HG03354 (cell line): ENCODE data around the gene BHLHE23.

ENCODE experiments used
- ATAC-seq: cut with Tn5 transposase; IDR thresholded peaks from one replicate; pipeline ENCODE4 v1.9.1; 2021; ENCODE audit warnings: mild to moderate bottlenecking; ENCODE audit not compliant: unreplicated experiment, poor library complexity, severe bottlenecking

BHLHE23 gene

DNA sequence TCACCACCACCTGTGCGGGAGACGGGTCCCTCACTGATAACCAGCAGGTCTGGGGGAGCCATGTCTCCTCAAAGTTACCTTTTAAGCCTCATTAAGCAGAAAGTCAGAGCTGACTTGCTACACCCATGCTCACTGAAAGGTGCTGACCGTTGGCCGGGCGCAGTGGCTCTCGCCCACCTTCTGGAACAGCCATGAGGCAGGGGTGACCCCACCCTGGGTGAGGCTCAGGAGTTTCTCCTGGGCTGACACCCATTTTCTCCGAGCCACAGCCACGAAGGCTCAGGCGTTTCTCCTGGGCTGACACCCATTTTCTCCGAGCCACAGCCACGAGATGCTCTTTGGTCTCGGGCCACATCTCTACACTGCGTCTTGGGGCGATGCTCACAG, 10.2 kb downstream of the BHLHE23 start:
- ATAC-seq = no peak

DNA sequence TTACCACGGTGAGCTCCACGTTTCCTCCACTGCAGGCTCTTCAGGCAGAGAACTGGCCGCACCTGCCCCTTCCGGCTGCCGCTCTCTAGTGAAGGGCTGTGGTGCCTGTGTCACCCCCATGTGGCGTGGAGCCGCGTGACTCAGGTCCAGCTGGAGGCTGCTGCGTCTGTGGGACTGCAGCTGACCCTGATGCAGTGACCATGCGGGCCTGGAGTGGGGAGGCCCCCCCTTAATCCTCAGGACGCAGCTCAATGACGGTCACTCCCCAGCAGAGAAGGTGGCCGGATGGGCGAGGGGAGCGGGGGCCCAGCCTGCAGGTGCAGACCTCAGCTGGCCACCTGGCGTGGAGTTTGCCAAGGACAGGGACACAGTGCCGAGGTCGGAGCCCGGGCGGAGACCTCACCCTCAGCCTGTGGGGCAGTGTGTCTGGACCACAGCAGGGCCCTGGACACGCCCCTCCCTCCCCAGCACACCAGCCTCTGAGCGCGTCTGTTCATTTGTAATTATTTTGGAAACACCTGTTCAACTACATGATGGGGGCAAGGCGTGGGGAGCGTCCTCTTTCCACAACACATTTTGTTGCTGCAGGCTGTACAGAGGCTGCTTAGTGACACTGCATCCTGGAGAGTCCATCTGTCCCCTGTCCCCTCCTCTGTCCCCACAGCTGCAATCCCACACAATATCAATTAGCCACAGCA, 10.7 kb downstream of the BHLHE23 start:
- no peak for ATAC-seq

DNA sequence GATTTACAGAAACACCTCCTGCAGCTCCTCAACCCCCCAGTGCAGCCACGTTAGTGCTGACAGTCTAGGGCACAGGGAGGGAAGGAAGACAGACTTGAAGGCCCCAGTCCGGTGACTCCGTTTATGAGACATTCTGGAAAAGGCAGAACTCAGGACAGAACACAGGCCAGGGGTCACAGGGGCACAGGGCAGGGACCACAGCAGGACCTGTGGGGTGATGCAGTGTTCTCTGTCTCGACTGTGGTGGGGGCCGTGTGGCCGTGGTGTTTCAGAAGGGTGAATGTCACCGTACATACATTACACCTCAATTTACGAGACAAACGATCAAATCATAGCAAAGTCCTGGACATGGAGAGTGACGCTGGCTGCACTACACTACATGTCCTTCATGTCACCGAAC, 11.3 kb downstream of the BHLHE23 start:
- ATAC-seq = no peak

DNA sequence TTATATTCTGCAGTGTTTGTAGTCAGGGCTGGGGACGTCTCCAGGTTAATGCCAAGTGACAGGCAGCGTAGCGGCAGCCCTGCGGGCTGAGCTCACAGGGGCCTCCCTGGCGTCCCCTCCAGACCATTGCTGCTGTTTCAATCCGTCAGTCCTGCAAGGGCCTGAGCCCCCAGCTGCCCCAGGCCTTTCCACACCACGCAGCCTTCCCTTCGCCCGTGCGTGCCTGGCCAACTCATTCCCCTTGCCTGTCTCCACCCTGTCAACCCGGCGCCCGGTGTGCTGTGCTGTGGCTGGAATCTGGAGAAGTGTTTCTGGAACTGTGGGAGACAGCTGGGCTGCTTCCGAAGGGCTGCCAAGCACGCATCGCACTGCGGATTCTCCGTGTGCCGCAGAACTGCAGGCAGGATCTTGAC, 11.9 kb downstream of the BHLHE23 start:
- ATAC-seq = no peak

DNA sequence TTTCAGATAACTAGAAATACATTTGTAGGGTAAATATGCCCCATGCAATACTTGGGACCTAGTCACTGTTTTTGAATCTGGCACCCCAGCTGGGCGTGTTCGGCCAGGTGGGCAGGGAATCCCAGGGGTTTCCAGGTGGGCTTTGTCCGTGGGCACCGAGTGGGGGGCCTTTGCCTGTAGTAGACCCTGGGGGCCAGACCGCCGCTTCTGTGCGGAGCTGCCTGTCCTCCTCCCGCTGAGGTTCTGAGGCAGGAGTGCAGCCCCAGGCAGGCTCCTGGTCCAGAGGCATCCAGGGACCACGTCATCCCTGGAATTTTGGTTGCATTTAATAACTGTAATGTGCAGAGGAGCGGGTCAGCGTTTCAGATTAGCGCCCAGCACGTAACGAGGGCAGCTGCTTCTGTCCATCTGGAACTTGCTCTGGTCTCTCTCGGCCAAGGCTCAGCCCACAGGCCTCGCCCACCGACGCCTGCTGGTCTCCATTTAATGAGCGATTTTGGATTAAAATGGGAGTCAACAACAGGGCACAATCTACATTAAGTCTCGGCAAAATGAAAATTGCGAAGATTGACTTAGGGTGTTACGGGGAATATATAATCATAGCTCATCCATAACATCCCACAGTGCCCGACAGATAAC, 12.8 kb downstream of the BHLHE23 start:
- no peak for ATAC-seq

DNA sequence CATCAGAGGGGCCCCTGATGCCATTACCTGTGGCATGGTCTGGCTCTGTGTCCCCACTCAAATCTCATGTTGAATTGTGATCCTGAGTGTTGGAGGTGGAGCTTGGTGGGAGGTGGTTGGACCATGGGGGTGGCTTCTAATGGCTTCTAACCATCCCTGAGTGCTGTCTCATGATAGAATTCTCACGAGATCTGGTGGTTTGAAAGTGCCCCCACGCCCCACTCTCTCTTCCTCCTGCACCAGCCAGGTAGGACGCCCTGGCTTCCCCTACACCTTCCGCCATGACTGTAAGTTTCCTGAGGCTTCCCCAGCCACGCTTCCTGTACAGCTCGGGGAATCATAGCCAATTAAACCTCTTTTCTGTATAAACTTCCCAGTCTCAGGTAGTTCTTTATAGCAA, 14.9 kb downstream of the BHLHE23 start:
- no peak for ATAC-seq

DNA sequence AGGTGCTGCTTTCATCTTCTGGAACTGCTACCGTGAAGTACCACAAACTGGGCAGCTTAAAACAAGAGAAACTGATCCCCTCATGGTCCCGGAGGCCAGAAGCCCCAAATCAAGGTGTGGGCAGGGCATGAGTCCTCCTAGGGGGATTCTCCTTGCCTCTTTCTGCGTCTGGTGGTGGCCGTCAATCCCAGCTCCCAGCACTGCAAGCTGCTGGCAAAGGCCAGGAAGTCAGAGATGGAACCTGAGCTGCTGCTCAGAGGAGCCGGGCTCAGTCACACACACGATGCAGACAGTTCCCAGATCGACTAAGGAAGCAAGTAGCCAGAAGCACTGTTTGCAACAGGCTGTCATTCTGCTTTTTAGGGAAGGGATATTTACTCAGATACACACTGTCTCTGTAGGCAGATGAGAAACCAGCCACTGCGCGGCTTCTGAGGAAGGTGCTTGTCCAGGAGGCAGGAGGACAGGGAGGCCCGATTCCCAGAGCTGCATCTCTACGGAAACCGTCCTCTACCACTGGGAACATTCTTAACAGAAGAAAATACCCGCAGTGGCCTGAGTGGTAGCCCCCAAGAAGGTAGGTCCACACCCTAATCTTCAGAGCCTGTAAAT, 15.5 kb downstream of the BHLHE23 start:
- no peak for ATAC-seq

DNA sequence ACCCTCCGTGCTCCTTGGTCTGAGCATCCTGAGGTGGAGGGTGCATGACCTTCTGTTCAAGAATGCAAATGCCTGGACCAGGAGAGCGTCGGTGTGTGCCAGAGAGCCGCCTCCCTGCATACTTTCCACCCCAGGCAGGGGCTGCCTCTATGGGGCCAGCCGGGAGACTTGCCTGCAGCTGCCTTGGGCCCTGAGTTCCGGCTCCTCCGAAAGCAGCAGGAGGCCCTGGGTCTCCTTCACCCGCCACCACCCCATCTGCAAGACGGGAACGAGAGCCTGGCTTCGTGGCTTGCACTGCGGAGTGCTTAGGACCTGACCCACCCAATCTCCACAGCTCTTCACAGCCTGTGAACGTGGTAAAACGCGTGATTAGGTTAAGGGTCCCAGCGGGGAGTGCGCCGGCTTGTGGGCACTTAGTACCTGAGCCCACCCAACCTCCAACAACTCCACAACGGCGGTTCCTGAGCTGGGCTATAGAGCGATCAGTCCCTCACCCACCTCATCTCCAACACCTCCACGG, 16.4 kb downstream of the BHLHE23 start:
- no peak for ATAC-seq

DNA sequence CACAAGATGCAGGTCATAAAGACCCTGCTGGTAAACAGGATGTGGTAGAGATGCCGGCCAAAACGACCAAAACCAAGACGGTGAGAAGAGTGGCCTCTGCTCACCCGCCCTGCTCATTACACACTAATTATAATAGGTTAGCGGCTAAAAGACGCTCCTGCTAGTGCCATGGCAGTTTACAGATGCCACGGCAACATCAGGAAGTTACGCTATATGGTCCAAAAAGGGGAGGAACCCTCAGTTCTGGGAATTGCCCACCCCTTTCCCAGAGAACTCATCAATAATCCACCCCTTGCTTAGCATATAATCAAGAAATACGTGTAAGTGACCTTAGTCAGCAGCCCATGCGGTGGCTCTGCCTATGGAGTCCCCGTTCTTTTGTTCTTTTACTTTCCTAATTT, 17.6 kb downstream of the BHLHE23 start:
- ATAC-seq = no peak

DNA sequence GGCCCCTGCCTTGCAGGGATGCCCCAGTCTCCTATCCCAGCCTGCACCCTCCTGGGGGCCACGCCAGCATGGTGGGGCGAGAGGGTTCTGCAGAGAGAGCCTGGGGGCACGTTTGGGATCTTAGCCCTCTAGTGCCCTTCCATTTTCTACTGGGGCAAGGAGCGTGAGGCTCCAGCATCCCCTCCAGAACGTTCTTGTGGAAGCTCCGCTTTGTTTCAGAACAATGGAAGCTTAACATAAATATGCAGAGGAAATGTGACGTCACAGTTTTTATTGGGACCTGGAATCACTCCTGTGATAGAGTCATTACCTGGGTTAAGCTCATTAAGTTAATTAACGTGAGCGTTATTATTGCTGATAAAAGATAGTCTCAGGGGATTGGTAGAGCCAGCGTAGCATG, 19.6 kb downstream of the BHLHE23 start:
- no peak for ATAC-seq

DNA sequence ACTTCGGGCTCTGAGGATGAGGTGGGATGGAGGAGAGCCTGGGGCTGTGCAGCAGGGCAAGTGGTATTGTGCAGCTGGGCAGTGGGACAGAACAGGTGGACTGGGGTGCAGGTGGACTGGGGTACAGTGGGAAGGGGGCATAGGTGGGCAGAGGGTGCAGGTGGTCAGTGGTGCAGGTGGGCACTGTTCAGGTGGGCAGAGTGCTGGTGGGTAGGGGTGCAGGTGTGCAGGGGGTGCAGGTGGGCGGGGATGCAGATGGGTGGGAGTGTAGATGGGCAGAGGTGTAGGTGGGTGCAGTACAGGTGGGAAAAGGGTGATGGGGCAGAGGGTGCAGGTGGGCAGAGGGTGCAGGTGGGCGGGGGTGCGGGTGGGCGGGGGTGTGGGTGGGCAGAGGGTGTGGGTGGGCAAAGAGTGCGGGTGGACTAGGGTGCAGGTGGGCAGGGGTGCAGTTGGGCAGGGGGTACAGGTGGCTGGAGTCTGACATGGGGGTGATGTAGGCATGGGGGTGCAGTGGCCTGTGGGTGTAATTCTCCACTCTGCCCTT, 20.4 kb downstream of the BHLHE23 start:
- no peak for ATAC-seq

DNA sequence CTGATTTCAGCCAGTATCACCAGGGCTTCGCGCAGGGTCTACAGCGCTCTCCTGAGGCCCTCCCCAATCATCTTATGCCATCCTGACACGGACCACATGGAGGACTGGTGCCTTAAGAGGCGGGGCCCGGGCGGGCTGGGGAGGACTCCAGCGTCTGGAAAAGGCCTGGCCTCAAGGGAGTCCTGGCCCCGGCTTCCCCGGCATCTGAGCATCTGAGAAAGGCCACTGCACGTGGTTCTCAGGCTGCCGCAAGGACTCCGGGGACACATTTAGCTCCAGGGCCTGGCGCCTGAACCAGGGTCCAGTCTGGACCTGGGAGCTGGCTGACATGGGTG, 21.4 kb downstream of the BHLHE23 start:
- no peak for ATAC-seq

DNA sequence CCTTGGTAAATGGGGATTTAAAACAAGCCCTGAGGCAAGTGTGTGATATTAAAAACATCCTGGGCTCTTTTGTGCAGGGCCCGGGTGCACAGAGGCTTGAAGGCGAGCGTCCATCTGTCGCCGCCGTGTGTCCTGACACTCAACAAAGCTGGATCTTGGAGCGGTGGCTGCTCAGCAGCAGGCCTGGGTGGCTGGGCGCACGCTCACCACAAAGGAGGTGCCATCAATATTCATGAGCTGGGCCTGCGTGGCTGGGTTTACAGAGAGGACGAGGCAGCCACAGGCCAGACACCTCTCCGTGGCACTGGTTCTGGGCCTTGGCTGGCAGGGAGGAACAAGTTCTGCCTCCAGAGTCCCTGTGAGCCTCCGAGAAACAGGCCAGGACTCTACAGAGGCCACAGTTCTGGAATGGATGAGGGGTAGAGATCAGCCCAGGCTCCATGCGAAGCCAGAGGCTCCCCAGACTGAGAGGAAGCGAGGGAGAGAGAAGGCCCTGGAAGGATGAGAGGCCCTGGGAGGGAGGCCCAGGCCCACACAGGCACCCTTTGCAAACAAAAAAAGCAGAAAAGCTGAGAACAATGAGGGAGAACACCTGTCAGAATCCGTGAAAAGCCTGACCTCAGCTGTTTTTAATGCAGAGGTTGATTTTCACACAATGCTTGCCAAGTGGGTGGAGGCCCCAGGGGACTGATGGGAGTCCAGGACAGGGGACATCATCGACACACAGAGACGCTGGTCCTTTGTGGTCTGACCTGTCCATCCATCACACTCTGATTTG, 21.9 kb downstream of the BHLHE23 start:
- no peak for ATAC-seq

DNA sequence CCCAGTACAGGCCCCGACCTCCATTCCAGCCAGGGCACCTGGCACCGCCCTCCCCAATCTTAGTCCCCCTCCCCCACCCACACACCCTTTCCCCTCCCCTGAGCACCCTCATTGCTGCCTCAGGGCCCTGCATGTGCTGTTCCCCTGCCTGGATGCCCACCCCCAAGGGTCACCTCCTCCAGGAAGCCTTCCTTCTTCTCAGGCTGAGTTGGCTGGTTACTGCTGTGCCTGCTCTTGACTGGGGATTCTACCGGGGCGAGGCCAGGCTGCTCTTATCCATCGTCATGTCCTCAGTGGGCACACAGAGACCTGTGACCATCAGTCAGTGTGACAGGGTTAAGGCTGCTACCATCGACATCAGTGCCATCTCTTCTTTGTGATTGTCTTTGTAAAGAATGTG, 23.6 kb downstream of the BHLHE23 start:
- ATAC-seq = no peak

DNA sequence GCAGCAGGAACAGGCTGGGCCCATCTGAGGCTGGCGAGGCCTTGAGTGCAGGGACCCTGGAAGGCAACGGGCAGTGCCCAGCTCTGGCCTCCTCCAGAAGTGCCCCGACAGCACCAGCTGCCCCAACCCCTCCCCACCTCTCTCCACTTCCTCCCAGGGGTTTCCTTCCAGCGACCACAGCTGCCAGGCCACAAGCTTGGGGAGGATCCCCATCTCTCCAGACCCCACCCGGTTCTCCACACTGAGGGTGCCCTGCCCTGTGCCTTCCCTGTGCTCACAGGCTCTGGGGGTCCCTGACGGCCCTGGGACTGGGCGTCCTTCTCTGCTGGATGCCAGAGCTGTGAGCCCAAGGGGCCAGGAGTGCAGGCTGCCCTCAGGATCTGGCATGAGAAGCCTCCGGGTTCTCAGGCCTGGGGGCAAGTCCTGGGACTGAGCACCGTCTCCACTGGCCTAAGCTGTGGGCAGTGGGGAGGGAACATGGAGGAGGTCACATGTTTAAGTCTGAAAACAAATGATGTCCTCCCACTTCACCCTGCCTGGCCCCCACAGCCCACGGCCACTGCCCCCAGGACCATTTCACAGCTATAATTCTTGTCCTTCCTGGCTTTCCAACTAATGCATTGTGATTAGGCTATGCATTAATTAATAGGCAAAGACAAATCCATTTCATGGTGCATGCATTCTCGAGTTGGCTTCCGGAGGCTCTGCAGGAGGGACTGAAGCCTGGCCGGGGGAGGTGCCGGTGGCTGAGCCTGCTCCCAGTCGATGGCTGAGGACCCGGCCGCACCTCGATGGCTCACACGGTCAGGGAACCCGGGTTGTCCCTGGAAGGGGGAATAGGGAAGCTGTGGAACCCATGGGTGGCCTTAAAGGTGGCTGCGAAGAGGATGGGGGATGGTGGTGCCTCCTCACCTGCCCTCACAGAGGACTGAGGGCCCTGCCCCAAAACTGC, 24.4 kb downstream of the BHLHE23 start:
- no peak for ATAC-seq

DNA sequence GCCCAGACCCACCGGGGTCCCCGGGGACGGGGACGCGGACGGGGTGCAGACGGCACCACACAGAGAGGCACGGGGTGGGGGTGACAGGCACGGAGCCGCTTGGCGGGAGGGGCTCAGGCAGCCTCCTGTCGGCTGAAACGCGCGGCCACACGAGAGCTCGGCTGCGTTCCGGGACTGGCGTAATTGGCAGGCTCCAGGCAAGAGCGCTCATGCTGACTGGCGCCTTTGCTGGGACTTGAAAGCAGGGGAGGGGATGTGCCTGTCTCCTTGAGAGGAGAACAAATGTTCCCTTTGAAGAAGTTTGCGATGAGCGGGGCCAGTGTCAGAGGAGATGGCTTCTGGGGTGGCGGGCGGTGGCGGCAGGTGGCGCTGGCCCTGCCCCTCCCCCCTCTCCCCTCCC, 25.8 kb downstream of the BHLHE23 start:
- no peak for ATAC-seq

DNA sequence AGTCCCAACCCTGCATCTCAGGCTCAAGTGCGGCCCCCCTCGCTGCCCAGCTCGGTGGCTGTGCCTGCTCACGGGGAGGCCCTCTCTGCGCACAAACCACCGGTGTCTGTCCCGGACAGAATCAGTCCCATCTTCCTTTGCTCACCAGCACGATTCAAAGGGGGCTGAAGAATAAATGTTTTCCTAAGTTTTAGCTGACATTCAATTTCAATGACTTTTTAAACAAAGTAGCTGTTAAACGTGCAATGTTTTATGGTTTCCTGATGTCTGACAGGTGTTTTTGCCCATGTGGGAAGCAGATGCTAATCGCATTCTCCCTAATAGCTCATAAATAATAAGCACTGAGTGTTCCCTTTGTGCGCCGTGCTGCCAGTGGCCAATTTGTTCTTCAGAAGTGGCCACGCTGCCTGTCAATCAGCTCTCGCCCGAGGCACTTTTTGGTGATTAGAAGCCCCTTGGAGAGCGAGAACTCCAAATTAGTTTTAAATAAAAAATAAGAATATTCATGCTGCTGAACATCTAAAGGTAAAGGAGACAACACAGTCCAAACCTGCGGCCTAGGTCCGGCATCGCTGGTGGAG, 26.3 kb downstream of the BHLHE23 start:
- no peak for ATAC-seq

DNA sequence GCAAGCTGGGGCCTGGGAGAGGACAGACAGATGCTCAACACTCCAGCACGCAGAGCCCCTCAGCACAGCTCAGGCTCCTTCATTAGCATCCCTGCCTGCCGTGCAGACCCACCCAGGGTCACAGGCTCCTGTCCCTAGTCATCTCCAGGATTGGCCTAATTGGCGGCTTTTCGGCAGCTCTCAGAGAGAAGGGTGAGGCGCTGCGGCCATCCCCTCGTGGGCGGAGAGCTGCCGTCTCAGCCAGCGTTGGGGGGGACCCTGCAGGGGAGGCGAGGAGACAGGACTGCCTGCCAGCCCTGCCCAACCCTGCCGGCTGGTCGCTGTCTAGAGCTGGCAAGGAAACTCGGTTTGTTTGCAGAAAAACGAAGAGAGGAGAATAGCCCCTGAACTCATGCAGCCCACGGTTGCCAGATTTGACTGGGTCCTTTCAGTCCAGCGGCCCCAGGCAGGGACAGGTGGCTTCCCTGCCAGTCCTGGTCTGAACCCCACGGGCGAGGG, 26.8 kb downstream of the BHLHE23 start:
- no peak for ATAC-seq

DNA sequence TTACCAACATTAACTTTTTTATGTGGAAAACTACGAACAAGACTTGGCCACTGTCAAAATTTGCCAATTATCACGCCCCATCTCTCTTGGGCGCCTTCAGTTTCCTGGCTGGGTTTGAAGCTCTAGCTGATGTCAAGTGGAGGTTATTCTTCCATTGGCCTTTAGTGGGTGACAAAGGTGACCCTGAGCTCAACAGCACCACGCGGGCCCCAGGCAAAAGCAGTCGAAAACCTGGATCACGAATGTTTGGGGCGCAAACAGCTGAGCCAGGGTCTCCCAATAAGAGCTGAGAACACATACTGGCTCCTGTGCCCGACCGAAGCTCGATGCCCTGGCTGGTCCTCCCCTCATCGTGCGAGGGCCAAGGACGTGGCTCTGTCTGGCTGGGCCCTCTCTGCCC, 27.5 kb downstream of the BHLHE23 start:
- no peak for ATAC-seq
